Uterus (tissue), 4 donors: ENCODE measurements around the gene PPP1R10. TPM values are rescaled to one million over a fixed set of nuclear protein-coding genes. Genes with fewer than 3 reads are reported as not detected.

ENCODE experiments used
- DNase-seq, 2 donors: peaks; one replicate each; pipeline ENCODE4 v3.0.0-alpha.2; 2019 to 2020
- H3K27ac ChIP-seq, 2 donors: fragments of 200-600 bp; sonication (generic); 1 replicate in 1 of 2; 2 replicates in 1 of 2; pipeline ENCODE4 v1.5.1; 2016 to 2018
- H3K27me3 ChIP-seq, 2 donors: fragments of 200-600 bp; sonication (generic); one replicate each; pipeline ENCODE4 v1.5.1; 2018 to 2019; ENCODE audit warnings: control low read depth in 1 of 2
- H3K36me3 ChIP-seq, 2 donors: fragments of 200-600 bp; sonication (generic); one replicate each; pipeline ENCODE4 v1.5.1; 2019; ENCODE audit warnings: control low read depth in 1 of 2
- H3K4me1 ChIP-seq, 2 donors: fragments of 200-600 bp; sonication (generic); one replicate each; pipeline ENCODE4 v1.5.1; 2018 to 2019; ENCODE audit warnings: control low read depth in 1 of 2
- H3K4me3 ChIP-seq, 2 donors: fragments of 200-600 bp; sonication (generic); 1 replicate in 1 of 2; 2 replicates in 1 of 2; pipeline ENCODE4 v1.5.1; 2018 to 2019; ENCODE audit warnings: mild to moderate bottlenecking in 1 of 2
- H3K9me3 ChIP-seq, 2 donors: fragments of 200-600 bp; sonication (generic); one replicate each; pipeline ENCODE4 v1.5.1; 2019; ENCODE audit warnings: control low read depth in 1 of 2
- CTCF ChIP-seq, 4 experiments: fragments of 200-600 bp in 2 of 4; fragments of 450-650 bp in 2 of 4; sonication (generic) in 2 of 4; IDR thresholded peaks; one replicate each; pipeline ENCODE4 v1.5.1; 2016 to 2019; ENCODE audit warnings: antibody characterized with exemption in 4 of 4, mild to moderate bottlenecking in 2 of 4, moderate library complexity in 1 of 4
- POLR2A ChIP-seq, 2 donors: fragments of 450-650 bp; IDR thresholded peaks; one replicate each; pipeline ENCODE4 v1.6.1; 2016; ENCODE audit warnings: antibody characterized with exemption in 2 of 2, mild to moderate bottlenecking in 1 of 2, moderate library complexity in 1 of 2
- intact Hi-C: fragments of 100-400 bp; cut with DNase I; formaldehyde crosslinking; loops from one replicate; pipeline ENCODE4 v1.15.1; 2023; ENCODE audit warnings: low total_unique reads
- total RNA-seq, 4 donors: library from RNA; depleted of rRNA in 3 of 4; stranded (reverse); fragments of >200 nt in 3 of 4; gene quantifications; one replicate each; pipeline versions ENCODE4 v1.1.0 to v1.2.4, GENCODE V29; 2014 to 2023
- donor health status: DM: yes; HTN: yes; CAD: no.

The PPP1R10 gene
- total RNA-seq, 4 donors from 2014 or later: 24.1 to 86.0 (median 40.2) TPM

GRCh38 chr6:30655743-30656094, 38.7 kb upstream of the PPP1R10 start:
- no peak for TF ChIP-seq POLR2A (IDR thresholded peaks at IDR 0.05)
- TF ChIP-seq CTCF (IDR thresholded peaks at IDR 0.05): no peak
- intact Hi-C loops: no loop called here
- Histone ChIP-seq H3K27ac (no peak overlapping the region), H3K4me1 (no peaks in the 10 kb centered on the region), H3K9me3 (no peaks in the 10 kb centered on the region), H3K36me3 (no peaks in the 10 kb centered on the region), H3K4me3 (no peak overlapping the region), H3K27me3 (no peaks in the 10 kb centered on the region)
- DNase-seq: no peak

- H3K36me3 ChIP-seq: no peaks in the 10 kb centered on the region
- H3K4me3 ChIP-seq: no peak overlapping the region
- intact Hi-C loops: no loop called here
- TF ChIP-seq CTCF (IDR thresholded peaks at IDR 0.05) (no peak), POLR2A (IDR thresholded peaks at IDR 0.05) (no peak)
- H3K27ac ChIP-seq: no peak overlapping the region
- H3K9me3 ChIP-seq: no peaks in the 10 kb centered on the region
- H3K27me3 ChIP-seq: no peaks in the 10 kb centered on the region
- no peaks in the 10 kb centered on the region for H3K4me1 ChIP-seq
- DNase-seq: no peak
Observed at GRCh38 chr6:30654798-30655742, 38.0 kb upstream of the PPP1R10 start.

- no peak overlapping the region for H3K27ac ChIP-seq
- no peak for TF ChIP-seq POLR2A (IDR thresholded peaks at IDR 0.05)
- TF ChIP-seq CTCF (IDR thresholded peaks at IDR 0.05): no peak
- no peaks in the 10 kb centered on the region for H3K9me3 ChIP-seq
- no peaks in the 10 kb centered on the region for H3K27me3 ChIP-seq
- DNase-seq: no peak
- peaks cover 4 to 6% of the 10 kb centered on the region in 2 donors for H3K4me1 ChIP-seq
- intact Hi-C loops: no loop called here
- no peaks in the 10 kb centered on the region for H3K36me3 ChIP-seq
- no peak overlapping the region for H3K4me3 ChIP-seq
Observed at GRCh38 chr6:30651143-30651542, 34.1 kb upstream of the PPP1R10 start.

DNA sequence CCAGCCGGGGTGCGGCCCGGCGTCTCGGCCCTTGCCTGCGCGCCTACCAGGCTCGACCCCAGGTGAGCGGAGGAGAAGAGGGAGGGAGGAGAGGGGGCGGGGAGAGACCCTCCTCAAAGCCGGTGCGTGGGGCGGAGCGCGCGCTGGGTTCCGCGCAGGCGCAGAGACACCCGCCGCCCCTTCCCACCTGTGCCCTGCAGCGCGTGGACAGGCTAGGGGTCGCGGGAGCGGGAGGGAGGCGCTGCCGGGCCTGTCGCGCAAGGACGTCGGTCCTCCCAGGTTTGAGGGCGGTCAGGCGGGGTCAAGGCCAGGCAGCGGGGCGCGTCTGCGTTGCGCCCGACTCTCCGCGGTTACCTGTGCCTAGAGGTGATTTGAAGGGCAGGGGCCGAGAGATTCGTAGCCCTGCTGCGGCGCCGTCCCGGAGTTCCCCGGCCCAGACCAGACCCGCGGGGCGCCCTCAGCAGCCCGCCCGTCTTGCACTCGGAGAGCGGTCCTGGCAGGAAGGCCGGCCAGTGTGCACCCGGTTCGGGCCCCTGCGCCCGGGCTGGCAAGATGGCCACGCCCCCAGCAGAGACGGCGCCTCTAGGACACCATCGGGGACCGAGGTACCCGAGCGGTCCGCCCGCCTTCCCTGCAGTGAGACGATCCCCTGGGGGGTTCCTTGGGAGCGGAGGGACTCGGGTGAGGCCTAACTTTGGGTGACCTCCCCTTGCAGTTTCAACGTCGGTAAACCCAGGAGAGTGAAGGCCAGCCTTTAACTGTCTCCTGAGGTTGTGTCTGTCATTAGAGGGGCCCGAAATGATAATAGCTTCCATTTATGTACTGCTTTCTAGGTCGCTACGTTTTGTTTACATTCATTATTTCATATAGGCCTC, 30.4 kb upstream of the PPP1R10 start:
- H3K36me3 ChIP-seq: no peaks in the 10 kb centered on the region
- intact Hi-C loops: no loop called here
- TF ChIP-seq POLR2A (IDR thresholded peaks at IDR 0.05) (peak in 1 of 2 donors; percentile 10), CTCF (IDR thresholded peaks at IDR 0.05) (no peak)

More for the DNA sequence above, 30.4 kb upstream of the PPP1R10 start:
- Histone ChIP-seq H3K4me1 (peaks cover 4 to 6% of the 10 kb centered on the region in 2 donors), H3K4me3 (peak overlapping the region; percentile 74 to 99), H3K27ac (peak overlapping the region; percentile 92 to 95), H3K27me3 (no peaks in the 10 kb centered on the region), H3K9me3 (no peaks in the 10 kb centered on the region)
- DNase-seq: peak; percentile 49 to 64
